Measurements from ENCODE around the gene RALGPS1. TPM values are rescaled to one million over a fixed set of nuclear protein-coding genes. Genes with fewer than 3 reads are reported as not detected.
A peak's percentile ranks its signal among the peaks of the same experiment; 100 is the strongest.

Gene RALGPS1
- total RNA-seq, 4 donors from 2014 or later = 7.3 to 22.4 (median 15.4) TPM

DNA sequence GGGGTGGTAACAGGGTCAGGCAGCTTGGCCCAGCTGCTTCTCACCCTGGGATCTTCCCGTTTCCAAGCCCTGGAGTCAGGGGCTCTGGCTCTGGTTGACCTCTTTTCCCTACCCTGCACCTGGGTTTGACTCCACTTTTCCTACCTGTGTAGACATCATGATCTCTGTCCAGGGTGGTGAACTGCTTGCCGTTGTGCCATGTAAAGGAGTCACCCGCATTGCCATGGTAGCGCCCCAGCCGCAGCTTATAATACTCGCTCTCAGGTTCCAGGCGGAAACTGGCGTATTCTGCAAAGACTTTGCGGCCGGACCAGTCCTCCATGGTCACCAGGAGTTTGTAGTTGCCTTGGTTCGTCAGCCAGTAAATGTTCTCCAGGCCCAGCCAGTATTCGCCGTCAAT, 176.9 kb downstream of the RALGPS1 start:
- intact Hi-C loops (cut with DNase I; ENCODE audit: low total_unique reads) = no loop called here
- H3K4me3 ChIP-seq (ENCODE audit: low read depth, poor library complexity, severe bottlenecking) = no peak overlapping the region
- WGBS, 2 donors = 88 to 92% methylated on average over 13 of the region's 13 CpGs
- no peak for DNase-seq (ENCODE audit: low spot score in 2 of 2)
- TF ChIP-seq, protein P1, sequence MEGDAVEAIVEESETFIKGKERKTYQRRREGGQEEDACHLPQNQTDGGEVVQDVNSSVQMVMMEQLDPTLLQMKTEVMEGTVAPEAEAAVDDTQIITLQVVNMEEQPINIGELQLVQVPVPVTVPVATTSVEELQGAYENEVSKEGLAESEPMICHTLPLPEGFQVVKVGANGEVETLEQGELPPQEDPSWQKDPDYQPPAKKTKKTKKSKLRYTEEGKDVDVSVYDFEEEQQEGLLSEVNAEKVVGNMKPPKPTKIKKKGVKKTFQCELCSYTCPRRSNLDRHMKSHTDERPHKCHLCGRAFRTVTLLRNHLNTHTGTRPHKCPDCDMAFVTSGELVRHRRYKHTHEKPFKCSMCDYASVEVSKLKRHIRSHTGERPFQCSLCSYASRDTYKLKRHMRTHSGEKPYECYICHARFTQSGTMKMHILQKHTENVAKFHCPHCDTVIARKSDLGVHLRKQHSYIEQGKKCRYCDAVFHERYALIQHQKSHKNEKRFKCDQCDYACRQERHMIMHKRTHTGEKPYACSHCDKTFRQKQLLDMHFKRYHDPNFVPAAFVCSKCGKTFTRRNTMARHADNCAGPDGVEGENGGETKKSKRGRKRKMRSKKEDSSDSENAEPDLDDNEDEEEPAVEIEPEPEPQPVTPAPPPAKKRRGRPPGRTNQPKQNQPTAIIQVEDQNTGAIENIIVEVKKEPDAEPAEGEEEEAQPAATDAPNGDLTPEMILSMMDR (IDR thresholded peaks at IDR 0.05) = no peak
- no peak for TF ChIP-seq POLR2A (IDR thresholded peaks at IDR 0.05)

DNA sequence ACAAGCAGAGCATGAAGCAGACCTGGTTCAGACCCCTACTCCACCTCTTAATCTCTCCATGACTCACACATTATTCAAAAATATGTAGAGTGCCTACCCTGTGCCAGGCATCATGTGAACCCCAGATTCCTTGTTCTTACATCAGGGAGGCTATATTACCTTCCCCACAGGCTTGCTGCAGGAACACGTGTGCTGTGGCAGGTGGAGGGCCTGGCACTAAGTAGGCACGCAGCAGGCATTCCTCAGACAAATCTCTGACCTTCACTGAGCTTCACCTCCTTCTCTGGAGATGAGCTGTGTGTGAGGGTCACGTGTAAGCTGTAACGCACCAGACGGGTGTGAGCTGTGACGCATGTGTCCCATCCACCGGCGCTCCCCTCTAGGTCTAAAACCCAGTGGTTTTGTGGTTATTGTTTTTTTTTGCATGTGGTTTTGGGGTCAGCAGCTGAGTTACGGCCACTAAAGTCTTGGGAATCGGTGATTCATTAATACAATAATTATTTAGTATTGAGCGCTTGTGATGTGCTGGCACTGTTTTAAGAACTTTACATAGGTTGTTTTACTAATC, 177.5 kb downstream of the RALGPS1 start:
- intact Hi-C loops (cut with DNase I; ENCODE audit: low total_unique reads) = no loop called here
- H3K4me3 ChIP-seq (ENCODE audit: low read depth, poor library complexity, severe bottlenecking) = no peak overlapping the region
- 78 to 82% methylated on average over 11 of the region's 11 CpGs for WGBS, 2 donors
- no peak for TF ChIP-seq POLR2A (IDR thresholded peaks at IDR 0.05)
- TF ChIP-seq, protein P1 (IDR thresholded peaks at IDR 0.05) = no peak
- no peak for DNase-seq (ENCODE audit: low spot score in 2 of 2)

DNA sequence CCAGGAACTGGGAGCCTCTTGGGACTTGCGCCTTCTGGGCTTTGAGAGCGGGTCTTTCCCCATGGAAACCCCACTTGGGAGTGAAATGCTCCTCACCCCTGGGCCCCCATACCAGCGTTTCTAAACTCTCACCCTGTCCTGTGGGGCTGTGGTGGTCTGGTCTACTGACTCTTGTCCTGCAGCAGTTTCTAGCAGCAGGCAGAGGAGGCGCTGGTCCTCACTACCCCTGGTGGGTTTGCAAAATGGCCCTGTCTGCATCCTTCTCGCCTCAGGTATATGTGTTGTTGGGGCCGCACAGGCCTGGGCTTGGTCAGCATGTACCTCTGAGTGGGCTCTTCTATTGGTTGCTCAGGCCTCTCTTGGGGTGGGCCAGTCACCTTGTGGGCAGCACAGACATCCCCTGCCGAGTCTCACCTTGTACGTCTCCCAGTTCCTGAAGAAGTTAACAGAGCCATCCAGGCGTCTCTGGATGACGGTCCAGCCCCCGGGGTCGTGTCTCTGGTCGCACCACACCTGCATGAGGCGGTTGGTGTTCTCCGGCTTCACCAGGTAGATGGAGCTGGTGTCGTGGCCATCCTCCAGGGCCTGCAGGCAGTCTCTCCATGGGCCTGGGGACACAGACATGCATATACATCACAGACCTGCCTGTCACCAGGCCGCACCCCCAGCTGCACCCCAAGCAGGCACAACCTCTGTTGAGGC, 178.9 kb downstream of the RALGPS1 start:
- intact Hi-C loops (cut with DNase I; ENCODE audit: low total_unique reads) = no loop called here
- TF ChIP-seq, protein P1 (IDR thresholded peaks at IDR 0.05) = no peak
- TF ChIP-seq POLR2A (IDR thresholded peaks at IDR 0.05) = no peak
- DNase-seq (ENCODE audit: low spot score in 2 of 2) = peak in 1 of 2 donors; percentile 82
- 94 to 95% methylated on average over 17 of the region's 17 CpGs for WGBS, 2 donors
- no peak overlapping the region for H3K4me3 ChIP-seq (ENCODE audit: low read depth, poor library complexity, severe bottlenecking)

DNA sequence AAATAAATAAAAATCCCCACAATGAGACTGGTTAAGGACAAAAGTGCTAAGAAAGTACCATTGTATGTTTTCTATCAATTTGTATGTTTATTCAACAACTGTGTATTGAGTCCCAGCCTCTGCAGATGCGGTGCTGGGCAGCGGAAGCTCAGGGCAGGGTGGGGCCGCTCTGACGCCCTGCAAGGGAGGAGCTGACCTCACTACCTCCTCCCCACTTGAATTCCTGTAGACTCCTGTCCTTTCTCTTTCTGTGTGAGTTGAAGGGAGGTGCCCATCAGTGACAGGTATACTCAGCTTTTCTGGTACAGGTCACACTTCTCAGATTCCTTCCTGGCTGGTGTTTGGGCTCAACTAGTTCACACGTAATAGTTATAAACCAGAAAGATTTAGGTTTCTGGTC, 180.8 kb downstream of the RALGPS1 start:
- 61 to 68% methylated on average over 5 of the region's 5 CpGs for WGBS, 2 donors
- TF ChIP-seq, protein P1 (IDR thresholded peaks at IDR 0.05) = no peak
- no peak for TF ChIP-seq POLR2A (IDR thresholded peaks at IDR 0.05)
- no peak for DNase-seq (ENCODE audit: low spot score in 2 of 2)
- intact Hi-C loops (cut with DNase I; ENCODE audit: low total_unique reads) = no loop called here
- no peak overlapping the region for H3K4me3 ChIP-seq (ENCODE audit: low read depth, poor library complexity, severe bottlenecking)

DNA sequence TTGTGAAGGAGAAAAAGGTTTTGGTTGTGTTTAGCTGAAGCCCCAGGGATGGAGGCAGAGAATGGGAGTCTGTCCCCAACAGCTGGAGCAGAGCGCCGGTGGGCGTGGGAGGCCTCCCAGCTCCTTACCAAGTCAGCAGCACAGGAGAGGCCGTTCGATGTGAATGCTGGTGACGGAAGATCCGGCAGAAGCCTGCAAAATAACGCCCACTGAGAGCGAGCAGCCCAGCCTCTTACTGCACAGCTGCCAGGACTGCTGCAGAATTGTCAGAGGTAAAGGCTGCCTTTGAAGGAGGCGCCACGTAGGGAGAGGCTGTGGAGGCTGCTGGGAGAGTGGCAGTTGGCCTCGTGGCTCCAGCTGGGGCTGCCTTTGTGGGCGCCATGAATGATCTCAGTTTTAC, 181.6 kb downstream of the RALGPS1 start:
- TF ChIP-seq, protein P1 (IDR thresholded peaks at IDR 0.05) = no peak
- no peak for TF ChIP-seq POLR2A (IDR thresholded peaks at IDR 0.05)
- intact Hi-C loops (cut with DNase I; ENCODE audit: low total_unique reads) = no loop called here
- DNase-seq (ENCODE audit: low spot score in 2 of 2) = no peak
- WGBS, 2 donors = 80 to 86% methylated on average over 13 of the region's 13 CpGs
- no peak overlapping the region for H3K4me3 ChIP-seq (ENCODE audit: low read depth, poor library complexity, severe bottlenecking)

Measured in lower leg skin (tissue), 4 donors.